Liver (tissue), 3 donors: ENCODE data around the gene TGIF1.

Experiments used
- CTCF ChIP-seq: fragments of 150-350 bp; IDR thresholded peaks from 2 replicates; pipeline ENCODE4 v1.5.1; 2017; ENCODE audit warnings: improper control_type of control experiment, low read depth, low read length; ENCODE audit not compliant: missing input control
- FOXA1 ChIP-seq: IDR thresholded peaks from 2 replicates; pipeline ENCODE4 v1.6.1; 2016; ENCODE audit warnings: antibody characterized with exemption
- GABPA ChIP-seq, 2 donors: IDR thresholded peaks in 1 of 2; conservative IDR thresholded peaks in 1 of 2; 2 replicates each; pipeline ENCODE4 v1.6.1; 2016; ENCODE audit warnings: antibody characterized with exemption in 2 of 2, mild to moderate bottlenecking in 1 of 2, moderate library complexity in 1 of 2
- JUND ChIP-seq, 2 donors: IDR thresholded peaks; 2 replicates each; pipeline ENCODE4 v1.6.1; 2016; ENCODE audit warnings: antibody characterized with exemption in 2 of 2
- MAX ChIP-seq: IDR thresholded peaks from 2 replicates; pipeline ENCODE4 v1.6.1; 2016; ENCODE audit warnings: antibody characterized with exemption
- RAD21 ChIP-seq, 2 donors: IDR thresholded peaks; 2 replicates each; pipeline ENCODE4 v1.6.1; 2016; ENCODE audit warnings: antibody characterized with exemption in 2 of 2, mild to moderate bottlenecking in 2 of 2
- REST ChIP-seq: IDR thresholded peaks from 2 replicates; pipeline ENCODE4 v1.6.1; 2016; ENCODE audit warnings: antibody characterized with exemption, mild to moderate bottlenecking
- SP1 ChIP-seq: IDR thresholded peaks from 2 replicates; pipeline ENCODE4 v1.6.1; 2018; ENCODE audit warnings: antibody characterized with exemption, mild to moderate bottlenecking
- TAF1 ChIP-seq: conservative IDR thresholded peaks from 2 replicates; pipeline ENCODE4 v1.6.1; 2016; ENCODE audit warnings: antibody characterized with exemption, mild to moderate bottlenecking
- YY1 ChIP-seq: IDR thresholded peaks from 2 replicates; pipeline ENCODE4 v1.6.1; 2016; ENCODE audit warnings: antibody characterized with exemption, mild to moderate bottlenecking
- TF ChIP-seq, protein P1 (sequence below): IDR thresholded peaks from 2 replicates; pipeline ENCODE4 v1.6.1; 2016; ENCODE audit warnings: antibody characterized with exemption
- donor health status: healthy.
- donor health status: healthy.

DNA sequence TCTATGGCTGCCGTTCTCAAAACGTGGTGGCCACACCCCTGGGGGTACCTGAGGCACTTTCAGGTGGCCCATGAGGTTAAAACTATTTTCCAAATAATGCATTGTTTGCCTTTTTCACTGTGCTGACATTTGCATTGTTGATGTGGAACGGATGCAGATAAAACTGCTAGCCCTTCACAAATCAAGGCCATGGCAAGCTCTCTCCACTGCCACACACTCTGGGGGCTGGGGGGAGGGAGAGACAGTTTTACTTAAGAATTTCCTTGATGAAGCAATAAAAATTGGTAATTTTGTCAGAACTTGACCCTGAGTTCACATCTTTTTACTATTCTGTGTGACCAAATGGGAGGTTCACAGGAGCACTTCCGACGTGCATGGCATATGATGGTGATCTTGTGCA is 22.0 kb upstream of the TGIF1 start:
- no peak for TF ChIP-seq GABPA (IDR thresholded peaks at IDR 0.05 in 1 of 2, conservative IDR thresholded peaks at IDR 0.05 in 1 of 2)
- TF ChIP-seq CTCF, result no peak
- no peak for TF ChIP-seq REST
- no peak for TF ChIP-seq YY1
- TF ChIP-seq TAF1, result no peak
- no peak for TF ChIP-seq MAX
- no peak for TF ChIP-seq SP1
- no peak for TF ChIP-seq JUND (IDR thresholded peaks at IDR 0.05)
- TF ChIP-seq RAD21 (IDR thresholded peaks at IDR 0.05), result no peak
- TF ChIP-seq FOXA1, result no peak
- TF ChIP-seq, protein P1, sequence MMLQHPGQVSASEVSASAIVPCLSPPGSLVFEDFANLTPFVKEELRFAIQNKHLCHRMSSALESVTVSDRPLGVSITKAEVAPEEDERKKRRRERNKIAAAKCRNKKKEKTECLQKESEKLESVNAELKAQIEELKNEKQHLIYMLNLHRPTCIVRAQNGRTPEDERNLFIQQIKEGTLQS, result no peak
